Renal cortex interstitium (tissue), 11 donors: ENCODE results near the gene LRRC8A. TPM values are rescaled to one million over a fixed set of nuclear protein-coding genes. Genes with fewer than 3 reads are reported as not detected.

Source experiments
- DNase-seq, 11 donors: peaks; one replicate each; pipeline ENCODE4 v3.0.0-alpha.2; 2013; ENCODE audit warnings: low read depth in 9 of 11, low spot score in 4 of 11; ENCODE audit errors: extremely low read depth in 1 of 11
- polyA plus RNA-seq, 3 donors: library from polyadenylated mRNA; unstranded; fragments of 120-200 nt; gene quantifications; one replicate each; pipeline ENCODE4 v1.2.1, GENCODE V29; 2013; ENCODE audit not compliant: insufficient read length in 3 of 3

Gene LRRC8A
- polyA plus RNA-seq, 3 donors, result 26.9 to 34.5 (median 28.0) TPM

- no peak for DNase-seq
These were observed 11.4 kb downstream of the LRRC8A start for GRCh38 chr9:128893354-128893753.

DNA sequence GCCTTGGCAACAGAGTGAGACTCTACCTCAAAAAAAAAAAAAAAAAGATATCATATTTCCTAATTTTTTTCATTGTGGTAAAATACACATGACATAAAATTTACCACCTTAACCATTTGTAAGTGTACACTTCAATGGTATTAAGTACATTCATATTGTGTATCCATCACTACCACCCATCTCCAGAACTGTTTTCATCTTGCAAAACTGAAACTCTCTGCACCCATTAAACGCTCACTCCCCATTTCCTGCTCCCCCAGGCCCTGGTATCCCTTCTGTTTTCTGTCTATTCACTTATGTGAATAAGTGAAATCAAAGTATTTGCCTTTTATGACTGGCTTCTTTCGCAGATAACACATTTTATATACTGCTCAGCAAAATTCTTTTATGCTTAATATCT lies 12.8 kb downstream of the LRRC8A start:
- no peak for DNase-seq

DNA sequence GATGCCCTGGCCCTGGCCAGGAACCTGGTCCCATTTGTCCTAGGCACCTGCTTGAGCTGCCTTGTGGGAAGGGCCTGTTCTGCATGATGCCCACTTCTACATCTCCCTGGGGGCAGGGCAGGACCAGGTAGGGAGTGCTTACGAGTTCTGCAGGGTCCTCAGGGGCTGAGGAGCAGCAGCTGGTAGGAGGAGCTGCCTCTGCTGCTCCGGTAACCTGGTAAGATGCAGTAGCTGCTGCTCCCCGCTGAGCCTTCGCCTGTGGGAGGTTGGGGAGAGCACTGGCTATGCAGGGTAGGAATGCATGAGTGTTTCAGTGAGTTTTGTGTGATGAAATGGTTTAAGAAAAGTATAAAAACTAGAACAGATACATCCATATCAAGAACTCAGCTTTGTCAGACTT lies 13.6 kb downstream of the LRRC8A start:
- DNase-seq, result no peak

DNA sequence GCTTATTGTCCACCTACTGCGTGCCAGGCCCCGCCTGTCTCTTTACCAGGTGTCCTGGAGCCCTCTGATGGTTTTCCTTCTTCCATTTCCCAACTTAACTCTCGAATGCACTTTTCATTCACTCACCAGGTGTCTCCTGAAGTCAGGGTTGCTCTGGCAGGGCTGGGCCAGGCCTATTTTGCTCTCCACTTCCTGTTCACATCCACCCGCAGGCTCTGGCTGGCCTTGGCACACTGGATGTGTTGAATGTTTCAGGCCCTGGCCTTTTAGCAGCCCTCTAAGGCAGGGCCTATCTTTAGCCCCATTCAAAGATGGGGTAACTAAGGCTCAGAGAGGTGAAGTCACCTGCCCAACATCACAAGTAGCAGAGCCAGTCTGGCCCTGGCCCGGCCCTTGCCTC lies 16.4 kb downstream of the LRRC8A start:
- no peak for DNase-seq

- no peak for DNase-seq
These were observed 17.1 kb downstream of the LRRC8A start for GRCh38 chr9:128898845-128899565.

DNA sequence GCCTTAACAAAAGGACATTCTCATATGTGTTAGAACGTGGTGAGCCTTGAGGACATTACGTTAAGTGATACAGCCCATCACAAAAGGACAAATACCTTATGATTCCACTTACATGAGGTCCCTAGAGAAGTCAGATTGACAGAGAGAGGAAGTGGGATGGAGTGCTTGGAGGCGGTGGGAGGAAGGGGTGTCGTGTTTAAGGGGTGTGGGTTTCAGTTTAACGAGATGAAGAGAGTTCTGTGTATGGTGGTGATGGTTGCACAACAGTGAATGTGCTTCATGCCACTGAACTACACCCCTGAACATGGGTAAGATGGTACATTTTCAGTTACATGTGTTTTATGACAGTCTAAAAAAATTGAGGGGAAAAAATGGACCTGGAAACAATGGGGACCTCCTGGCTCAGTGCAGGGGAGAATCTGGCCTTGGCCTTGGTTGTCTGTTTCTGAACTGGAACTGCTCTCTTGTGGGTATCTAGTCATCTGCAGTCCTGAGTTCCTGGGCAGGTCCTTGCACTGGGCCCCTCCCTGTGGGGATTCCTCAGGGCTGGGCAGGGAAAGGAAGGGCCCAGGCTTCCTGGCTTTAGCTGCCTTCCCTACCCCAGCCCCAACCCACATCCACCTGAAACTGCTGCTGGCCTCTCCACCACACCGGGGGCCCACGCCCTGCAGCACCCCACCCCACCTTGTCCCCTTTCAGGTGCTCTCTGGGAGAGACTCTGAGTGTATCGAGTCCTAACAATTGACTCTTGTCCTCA lies 17.8 kb downstream of the LRRC8A start:
- DNase-seq, result no peak

GRCh38 chr9:128901379-128901778 lies 19.4 kb downstream of the LRRC8A start:
- DNase-seq, result no peak

- DNase-seq, result no peak
These were observed 19.9 kb downstream of the LRRC8A start for GRCh38 chr9:128901822-128902221.

DNA sequence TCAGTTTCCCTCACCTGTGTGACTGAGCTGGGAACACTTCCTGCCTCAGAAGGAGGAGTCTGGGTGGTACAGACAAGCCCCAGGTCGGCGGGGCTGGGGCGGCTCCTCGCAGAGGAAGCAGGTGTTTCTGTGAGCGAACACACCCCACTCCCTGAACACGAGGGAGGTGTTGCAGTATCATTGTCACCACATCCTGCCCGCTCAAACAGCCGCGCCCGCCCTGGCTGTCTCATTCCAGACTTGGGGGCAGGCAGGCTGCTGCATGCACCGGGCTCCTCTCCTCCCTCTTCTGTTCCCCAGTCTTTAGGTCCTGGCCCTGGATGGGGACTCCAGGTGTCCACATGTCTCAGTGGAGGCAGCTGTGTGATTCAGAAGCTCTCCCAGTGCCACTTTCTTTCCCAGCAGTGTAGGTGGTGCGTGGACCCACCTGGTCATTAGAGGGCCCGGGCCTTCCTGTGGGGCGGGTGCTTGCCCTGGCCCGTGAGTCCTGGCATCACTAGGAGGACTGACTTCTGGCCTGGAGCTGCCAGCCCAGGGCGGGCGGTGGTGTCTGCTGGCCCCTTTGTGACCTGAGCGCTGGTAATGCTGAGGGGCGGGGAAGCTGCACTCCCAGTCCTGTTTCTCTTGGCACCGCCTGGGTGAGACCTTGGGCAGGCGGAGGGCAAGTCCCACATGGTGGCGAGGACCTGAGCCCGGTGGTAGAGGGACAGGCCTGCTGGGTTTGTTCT lies 20.6 kb downstream of the LRRC8A start:
- DNase-seq, result no peak

DNA sequence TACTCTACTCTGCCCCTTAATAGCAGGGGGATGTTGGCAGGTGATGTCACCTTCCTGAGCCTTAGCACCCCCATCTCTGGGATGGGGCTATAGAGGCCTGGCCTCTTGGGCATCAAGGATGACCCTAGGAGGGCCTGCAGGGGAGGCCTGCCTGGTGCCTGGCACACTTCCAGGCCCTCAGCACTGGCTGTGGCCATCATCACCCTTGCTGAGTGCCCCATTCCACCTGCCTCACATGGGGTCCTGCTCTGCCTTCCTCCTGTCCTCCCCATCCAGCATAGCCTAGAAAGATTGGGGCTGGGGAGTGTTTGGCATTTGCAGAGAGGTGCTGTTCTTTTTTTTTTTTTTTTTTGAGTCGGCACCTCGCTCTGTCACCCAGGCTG lies 21.1 kb downstream of the LRRC8A start:
- no peak for DNase-seq

DNA sequence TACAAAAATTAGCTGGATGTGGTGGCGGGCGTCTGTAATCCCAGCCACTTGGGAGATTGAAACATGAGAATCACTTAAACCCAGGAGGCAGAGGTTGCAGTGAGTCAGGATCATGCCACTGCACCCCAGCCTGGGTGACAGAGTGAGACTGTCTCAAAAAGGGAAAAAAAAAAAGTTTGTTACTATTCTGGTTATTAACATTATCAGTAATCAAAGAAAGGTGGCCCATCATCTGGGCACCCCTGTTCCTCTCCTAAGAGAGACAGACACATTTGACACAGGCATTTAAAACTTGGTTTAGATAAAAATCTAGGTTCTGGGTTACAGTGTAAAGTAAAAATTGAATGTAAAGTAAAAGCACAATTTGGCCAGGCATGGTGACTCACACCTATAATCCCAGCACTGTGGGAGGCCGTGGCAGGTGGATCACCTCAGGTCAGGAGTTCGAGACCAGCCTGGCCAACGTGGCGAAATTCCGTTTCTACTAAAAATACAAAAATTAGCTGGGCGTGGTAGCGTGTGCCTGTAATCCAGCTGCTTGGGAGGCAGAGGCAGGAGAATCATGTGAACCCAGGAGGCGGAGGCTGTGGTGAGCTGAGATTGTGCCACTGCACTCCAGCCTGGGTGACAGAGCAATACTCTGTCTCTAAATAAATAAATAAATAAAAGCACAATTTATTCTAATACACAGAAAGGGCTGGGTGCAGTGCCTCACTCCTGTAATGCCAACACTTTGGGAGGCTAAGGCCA lies 22.1 kb downstream of the LRRC8A start:
- DNase-seq, result no peak

- DNase-seq, result no peak
These were observed 24.0 kb downstream of the LRRC8A start for GRCh38 chr9:128905964-128906363.

DNA sequence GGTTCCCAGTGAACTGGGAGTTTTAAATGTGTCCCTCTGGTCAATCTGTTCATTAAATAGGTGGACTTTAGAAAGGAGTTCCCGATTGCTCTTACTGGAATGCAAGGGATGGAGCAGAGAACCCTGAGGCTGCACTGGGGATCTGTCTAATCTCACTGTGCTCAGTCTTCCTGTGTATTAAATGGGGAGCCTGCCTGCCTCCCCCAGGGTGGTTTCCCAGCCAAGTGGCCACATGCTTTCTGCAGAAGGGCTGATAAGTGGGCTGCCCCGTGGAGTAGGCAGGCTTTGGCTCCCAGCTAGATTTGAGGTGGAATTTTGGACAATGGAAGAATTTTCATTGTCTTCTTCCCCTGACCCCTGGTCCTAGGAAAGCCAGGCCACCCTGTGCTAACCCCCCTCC lies 24.8 kb downstream of the LRRC8A start:
- DNase-seq, result no peak

- DNase-seq, result no peak
These were observed 26.4 kb downstream of the LRRC8A start for GRCh38 chr9:128908372-128908771.

DNA sequence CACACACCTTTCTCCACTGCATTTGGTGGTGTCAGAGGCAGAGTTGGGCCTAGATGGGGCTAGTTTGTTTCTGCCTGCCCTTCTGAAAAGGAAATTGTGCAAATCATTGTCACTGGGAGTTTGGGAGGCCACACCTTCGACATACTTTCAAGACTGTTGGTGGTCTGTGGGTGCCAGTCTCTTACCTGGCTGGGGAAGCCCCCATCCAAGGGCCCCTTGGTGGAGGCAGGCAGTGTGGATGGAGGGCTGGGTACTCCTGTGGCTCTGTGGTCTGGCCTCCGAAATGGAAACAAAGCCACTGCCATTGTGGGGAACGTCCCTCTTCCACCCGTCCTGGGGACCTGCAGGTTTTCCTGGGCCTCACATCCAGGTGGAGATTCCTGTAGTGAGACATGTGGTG lies 27.9 kb downstream of the LRRC8A start:
- no peak for DNase-seq

- no peak for DNase-seq
These were observed 29.0 kb downstream of the LRRC8A start for GRCh38 chr9:128910906-128911305.

- DNase-seq, result no peak
These were observed 29.6 kb downstream of the LRRC8A start for GRCh38 chr9:128911529-128912035.

GRCh38 chr9:128912270-128912853 lies 30.4 kb downstream of the LRRC8A start:
- DNase-seq, result no peak
